IgD-negative memory B cell (primary cell): Measurements from ENCODE around the gene GALNT2. TPM values are rescaled to one million over a fixed set of nuclear protein-coding genes. Genes with fewer than 3 reads are reported as not detected.

ENCODE experiments used
- H3K27ac Mint-ChIP-seq, 3 donors: one replicate each; pipeline ENCODE4 v1.8.0; 2020 to 2022; ENCODE audit warnings: mild to moderate bottlenecking in 3 of 3, mixed read lengths in 3 of 3, moderate library complexity in 1 of 3
- H3K27me3 Mint-ChIP-seq: one replicate; pipeline ENCODE4 v1.8.0; 2021; ENCODE audit warnings: mixed read lengths
- H3K36me3 Mint-ChIP-seq: one replicate; pipeline ENCODE4 v1.8.0; 2020; ENCODE audit warnings: mild to moderate bottlenecking, mixed read lengths
- H3K4me1 Mint-ChIP-seq, 3 donors: one replicate each; pipeline ENCODE4 v1.8.0; 2020 to 2022; ENCODE audit warnings: mixed read lengths in 3 of 3, mild to moderate bottlenecking in 1 of 3
- H3K4me3 Mint-ChIP-seq, 4 donors: one replicate each; pipeline ENCODE4 v1.8.0; 2020 to 2022; ENCODE audit warnings: mild to moderate bottlenecking in 4 of 4, mixed read lengths in 4 of 4, moderate library complexity in 3 of 4
- H3K9me3 Mint-ChIP-seq, 3 donors: one replicate each; pipeline ENCODE4 v1.8.0; 2020 to 2021; ENCODE audit warnings: mixed read lengths in 3 of 3, mild to moderate bottlenecking in 1 of 3
- polyA plus RNA-seq: library from polyadenylated mRNA; unstranded; fragments of 300-500 nt; fragmentation: Illumina TruSeq; gene quantifications from one replicate; pipeline ENCODE4 v1.2.3, GENCODE V29; 2021

Gene GALNT2
- polyA plus RNA-seq, 1 donor from 2014 or later: 15.8 TPM

DNA sequence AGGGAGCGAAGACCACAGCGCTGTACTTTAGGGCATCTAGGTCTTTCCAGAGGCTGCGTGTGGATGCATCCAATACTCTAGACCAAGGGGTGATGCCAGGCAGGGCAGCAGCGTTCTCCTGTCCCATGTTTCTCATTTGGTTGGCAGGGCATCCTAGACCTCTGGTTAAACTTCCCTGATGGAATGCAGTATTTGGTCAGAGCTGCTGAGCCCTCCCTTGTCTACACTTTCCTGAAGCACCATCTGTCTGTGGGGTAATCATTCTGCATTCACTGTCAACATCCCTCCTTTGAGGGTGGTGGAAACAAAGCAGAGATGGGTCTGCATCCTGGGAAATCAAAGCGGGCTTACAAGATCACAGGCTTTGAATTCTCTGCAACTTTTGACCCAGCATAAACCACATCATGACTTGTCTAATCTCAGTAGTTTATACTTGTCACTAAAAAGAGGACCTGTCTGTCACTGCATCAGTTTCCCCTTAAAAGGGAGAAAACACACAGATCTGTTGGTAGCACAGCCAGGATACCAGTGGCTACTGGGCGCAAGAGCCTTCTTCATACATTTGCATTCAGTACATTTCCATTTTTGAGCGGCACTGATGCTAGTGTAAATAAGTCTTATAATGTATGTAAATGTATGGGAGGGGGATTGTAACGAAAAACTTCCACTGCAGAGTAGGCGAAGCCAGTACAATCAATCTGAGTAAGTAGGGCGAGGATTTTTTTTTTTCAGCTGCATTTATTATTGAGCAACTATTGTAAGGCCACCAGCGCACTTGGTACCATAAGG lies 106.3 kb downstream of the GALNT2 start:
- Mint-ChIP-seq H3K27ac (no peak overlapping the region), H3K36me3 (peaks cover 3% of the 10 kb centered on the region), H3K27me3 (no peaks in the 10 kb centered on the region), H3K4me3 (no peak overlapping the region), H3K9me3 (no peaks in the 10 kb centered on the region), H3K4me1 (peaks cover 17 to 31% (median 28%) of the 10 kb centered on the region in 3 donors)

DNA sequence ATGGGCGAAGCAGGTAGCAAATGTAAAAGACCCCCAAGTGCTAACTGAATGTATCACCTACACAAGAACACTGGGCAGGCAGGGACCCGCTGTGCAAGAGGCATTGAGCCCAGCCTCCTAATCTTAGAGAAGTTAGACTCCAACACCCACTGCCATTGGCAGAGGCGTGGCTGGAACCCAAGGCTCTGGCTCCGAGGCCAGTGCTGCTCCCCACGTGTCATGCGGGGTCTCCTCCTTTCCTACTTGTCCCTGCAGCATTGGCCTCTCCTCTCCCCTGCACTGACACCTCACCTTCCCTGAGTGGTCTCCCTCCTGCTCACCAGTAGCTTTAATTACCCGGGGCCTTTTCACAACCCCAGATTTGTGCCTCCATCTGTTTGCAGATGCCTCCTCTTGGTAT lies 107.0 kb downstream of the GALNT2 start:
- Mint-ChIP-seq H3K36me3 (peaks cover 3% of the 10 kb centered on the region), H3K4me1 (peaks cover 14 to 27% (median 25%) of the 10 kb centered on the region in 3 donors), H3K4me3 (no peak overlapping the region), H3K27me3 (no peaks in the 10 kb centered on the region), H3K27ac (no peak overlapping the region), H3K9me3 (no peaks in the 10 kb centered on the region)

DNA sequence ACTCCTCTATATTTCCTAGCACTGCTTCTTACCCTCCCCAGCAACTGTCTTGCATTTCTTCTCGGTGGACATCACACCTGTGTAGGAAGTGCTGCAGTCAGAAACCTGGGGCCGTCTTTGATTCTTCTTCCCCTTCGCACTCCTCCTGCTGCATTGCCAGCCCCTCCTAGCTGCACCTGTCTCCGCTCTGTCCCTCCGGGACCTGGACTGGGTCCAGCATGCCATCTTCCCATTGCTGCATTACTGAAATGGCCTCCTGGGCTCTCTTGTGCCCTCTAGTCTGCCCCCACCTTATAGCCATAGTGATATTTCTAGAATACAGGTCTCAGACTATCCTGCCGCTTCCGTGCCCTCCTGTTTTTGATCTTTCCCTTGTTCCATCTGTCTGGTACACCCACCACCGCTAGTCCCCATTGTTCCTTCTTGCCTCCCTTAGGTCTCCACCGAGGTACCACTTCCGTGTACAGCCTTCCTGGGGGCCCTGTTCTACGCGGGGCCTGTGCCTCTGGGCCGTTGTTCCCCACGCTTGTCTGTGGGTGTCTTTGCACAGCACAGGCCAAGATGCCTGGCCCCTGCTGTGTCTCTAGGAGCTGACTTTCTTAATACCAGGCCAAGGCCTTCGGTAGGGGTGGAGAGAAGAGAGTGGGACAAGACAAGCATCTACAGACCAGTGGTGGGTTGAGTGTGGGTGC lies 107.6 kb downstream of the GALNT2 start:
- Mint-ChIP-seq H3K9me3 (no peaks in the 10 kb centered on the region), H3K4me3 (peak overlapping the region in 1 of 4 donors; percentile 15), H3K27ac (no peak overlapping the region), H3K36me3 (peaks cover 9% of the 10 kb centered on the region), H3K4me1 (peaks cover 9 to 21% (median 19%) of the 10 kb centered on the region in 3 donors), H3K27me3 (no peaks in the 10 kb centered on the region)

DNA sequence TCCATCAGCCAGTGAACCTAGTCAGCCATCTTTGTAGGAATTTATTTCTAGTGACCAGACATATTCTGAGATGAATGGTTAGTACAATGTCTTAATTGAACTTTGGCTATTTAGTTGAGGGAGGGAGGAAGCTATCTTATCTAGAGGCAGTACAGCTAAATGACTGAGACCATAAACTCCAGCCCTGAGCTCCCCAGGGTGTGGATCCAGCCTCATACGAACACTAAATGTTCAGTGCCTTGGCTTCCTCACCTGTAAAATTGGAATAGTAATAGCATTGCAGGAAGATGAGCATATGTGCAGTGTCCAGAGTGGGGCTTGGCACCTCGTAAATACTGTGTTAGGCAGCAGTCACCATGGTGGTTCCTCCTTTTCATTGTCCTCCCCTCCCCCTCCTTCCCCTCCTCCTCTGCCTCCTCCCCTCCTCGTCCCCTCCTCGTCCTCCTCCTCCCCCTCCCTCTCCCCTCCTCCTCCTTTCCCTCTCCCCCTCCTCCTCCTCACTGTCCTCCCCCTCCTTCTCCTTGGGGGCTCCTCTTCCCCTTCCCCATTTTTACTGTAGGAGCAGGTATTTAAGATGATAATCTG lies 108.2 kb downstream of the GALNT2 start:
- H3K27ac Mint-ChIP-seq: no peak overlapping the region
- no peak overlapping the region for H3K4me3 Mint-ChIP-seq
- peaks cover 11% of the 10 kb centered on the region for H3K36me3 Mint-ChIP-seq
- H3K9me3 Mint-ChIP-seq: no peaks in the 10 kb centered on the region
- H3K4me1 Mint-ChIP-seq: peaks cover 3 to 15% (median 13%) of the 10 kb centered on the region in 3 donors
- no peaks in the 10 kb centered on the region for H3K27me3 Mint-ChIP-seq

DNA sequence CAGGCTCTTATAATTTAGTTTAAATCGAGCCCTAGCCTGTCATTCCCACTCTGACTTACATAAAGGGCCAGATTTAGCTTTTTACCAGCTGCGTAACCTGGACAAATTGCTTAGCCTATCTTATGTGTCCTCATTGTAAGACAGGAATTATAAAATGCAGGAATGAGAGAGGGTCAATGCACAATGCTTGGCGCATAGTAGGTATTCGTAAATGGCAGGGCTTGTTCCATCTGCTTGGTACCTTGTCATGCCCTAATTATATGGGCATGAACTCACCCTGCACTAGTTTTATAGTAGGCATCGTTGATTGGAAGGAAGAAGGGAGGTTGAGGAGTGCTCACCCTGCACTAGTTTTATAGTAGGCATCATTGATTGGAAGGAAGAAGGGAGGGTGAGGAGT lies 108.8 kb downstream of the GALNT2 start:
- Mint-ChIP-seq H3K27me3 (no peaks in the 10 kb centered on the region), H3K4me1 (peaks cover 1 to 10% (median 8%) of the 10 kb centered on the region in 3 donors), H3K4me3 (peak overlapping the region in 1 of 4 donors; percentile 1), H3K36me3 (peaks cover 11% of the 10 kb centered on the region), H3K9me3 (no peaks in the 10 kb centered on the region), H3K27ac (no peak overlapping the region)

DNA sequence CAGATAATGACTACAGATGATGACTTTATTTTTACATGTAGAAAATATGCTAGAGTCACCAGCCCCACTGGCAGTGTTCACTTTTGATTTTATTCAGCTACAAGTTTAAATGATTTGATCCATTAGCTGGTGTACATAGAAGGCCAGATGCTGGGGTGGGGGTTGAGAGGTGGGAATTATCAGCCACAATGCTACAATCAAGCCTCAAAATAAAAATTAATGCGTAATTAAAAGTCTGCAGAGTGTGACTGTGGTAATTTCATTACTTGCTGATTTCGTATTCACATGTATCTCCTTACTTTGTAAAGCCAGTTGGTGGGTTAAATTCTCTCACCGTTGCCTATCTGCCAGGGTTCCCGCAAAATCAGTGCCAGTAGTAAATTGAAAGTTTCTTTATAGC lies 109.3 kb downstream of the GALNT2 start:
- H3K36me3 Mint-ChIP-seq: peaks cover 11% of the 10 kb centered on the region
- no peak overlapping the region for H3K4me3 Mint-ChIP-seq
- no peak overlapping the region for H3K27ac Mint-ChIP-seq
- H3K9me3 Mint-ChIP-seq: no peaks in the 10 kb centered on the region
- H3K4me1 Mint-ChIP-seq: peaks cover 1 to 10% (median 8%) of the 10 kb centered on the region in 3 donors
- H3K27me3 Mint-ChIP-seq: no peaks in the 10 kb centered on the region

DNA sequence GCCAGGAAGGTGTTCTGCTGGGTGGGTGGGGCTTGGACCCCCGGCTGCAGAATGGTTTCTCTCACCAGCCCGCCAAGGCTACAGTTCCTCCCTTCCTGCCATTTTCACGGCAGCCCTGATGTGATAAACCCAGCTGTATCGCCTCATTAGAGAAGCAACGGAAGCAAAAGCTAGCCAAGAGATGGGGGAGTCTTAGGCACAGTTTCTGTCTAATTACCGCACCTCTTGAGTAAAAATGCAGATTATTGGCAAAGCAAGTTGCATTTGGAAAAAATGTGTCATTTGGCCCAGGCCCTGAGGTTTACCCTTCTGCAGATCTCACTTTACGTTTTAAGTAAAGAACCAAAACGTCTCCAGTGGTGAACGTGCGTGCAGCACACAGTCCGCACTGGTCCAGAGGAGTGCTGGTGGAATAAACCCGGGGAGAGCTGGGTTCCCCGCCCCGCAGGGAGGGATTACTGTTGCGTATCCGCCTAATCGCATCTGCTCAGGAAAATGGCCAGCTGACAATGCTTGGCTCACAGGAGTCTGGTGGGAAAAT lies 109.9 kb downstream of the GALNT2 start:
- Mint-ChIP-seq H3K4me3 (peak overlapping the region in 1 of 4 donors; percentile 76), H3K9me3 (no peaks in the 10 kb centered on the region), H3K27me3 (no peaks in the 10 kb centered on the region), H3K27ac (no peak overlapping the region), H3K4me1 (peaks cover 1 to 10% (median 10%) of the 10 kb centered on the region in 3 donors), H3K36me3 (peaks cover 11% of the 10 kb centered on the region)

DNA sequence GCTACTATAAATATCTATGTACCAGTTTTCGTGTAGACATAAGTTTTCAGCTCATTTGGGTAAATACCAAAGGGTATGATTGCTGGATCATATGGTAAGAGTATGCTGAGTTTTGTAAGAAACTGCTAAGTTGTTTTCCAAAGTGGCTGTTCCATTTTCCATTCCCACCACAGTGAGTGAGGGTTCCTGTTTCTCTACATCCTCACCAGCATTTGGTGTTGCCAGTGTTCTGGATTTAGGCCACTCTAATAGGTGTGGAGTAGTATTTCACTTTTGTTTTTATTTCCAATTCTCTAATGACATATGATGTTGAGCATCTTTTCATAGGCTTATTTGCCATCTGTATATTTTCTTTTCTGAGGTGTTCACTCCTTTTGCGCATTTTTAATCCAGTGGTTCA lies 112.2 kb downstream of the GALNT2 start:
- peaks cover 1 to 12% (median 4%) of the 10 kb centered on the region in 3 donors for H3K4me1 Mint-ChIP-seq
- peaks cover 8% of the 10 kb centered on the region for H3K36me3 Mint-ChIP-seq
- H3K9me3 Mint-ChIP-seq: peaks cover 0 to 1% (median 0%) of the 10 kb centered on the region in 3 donors
- H3K27me3 Mint-ChIP-seq: no peaks in the 10 kb centered on the region
- no peak overlapping the region for H3K27ac Mint-ChIP-seq
- H3K4me3 Mint-ChIP-seq: no peak overlapping the region

DNA sequence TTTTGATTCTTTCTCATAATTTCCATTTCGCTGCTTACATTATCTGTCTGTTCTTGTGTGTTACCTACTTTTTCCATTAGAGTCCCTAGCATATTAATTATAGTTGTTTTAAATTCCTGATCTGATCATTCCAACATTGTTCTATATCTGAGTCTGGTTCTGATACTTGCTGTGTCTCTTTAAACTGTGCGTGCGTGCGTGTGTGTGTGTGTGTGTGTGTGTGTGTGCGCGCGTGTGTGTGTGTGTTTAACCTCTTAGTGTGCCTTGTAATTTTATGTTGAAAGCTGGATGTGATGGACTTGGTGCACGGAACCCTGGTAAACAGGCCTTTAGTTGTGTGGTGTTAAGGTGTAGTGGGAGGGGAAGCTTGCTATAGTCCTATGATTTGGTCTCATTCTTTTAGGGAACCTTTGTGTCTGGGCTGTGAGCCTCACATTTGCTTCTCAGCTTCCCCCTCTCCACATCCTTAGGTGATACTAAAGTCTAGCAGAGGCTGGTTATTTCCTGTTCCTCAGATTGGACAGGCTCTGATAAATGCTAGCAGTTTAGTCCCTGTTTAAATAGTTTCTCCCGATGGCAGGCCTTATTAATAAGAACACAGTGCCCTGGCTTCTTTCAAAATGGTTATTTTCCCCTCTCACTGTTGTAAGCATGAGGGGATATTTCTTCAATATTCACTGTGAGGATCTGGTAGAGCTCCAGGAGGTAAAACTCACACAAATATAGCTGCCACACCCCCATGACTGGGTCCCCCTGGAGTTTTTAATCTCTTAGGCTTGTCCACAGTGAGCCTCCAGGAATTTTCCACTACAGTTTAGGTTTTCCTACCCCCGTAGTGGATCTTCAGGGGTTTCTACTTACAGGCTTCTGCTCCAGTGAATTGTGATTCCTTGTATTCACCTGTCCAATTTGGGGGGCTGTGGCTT lies 118.3 kb downstream of the GALNT2 start:
- Mint-ChIP-seq H3K9me3 (peaks cover 2 to 4% (median 3%) of the 10 kb centered on the region in 3 donors), H3K4me1 (peaks cover 3 to 20% (median 14%) of the 10 kb centered on the region in 3 donors), H3K27me3 (no peaks in the 10 kb centered on the region), H3K36me3 (peaks cover 12% of the 10 kb centered on the region), H3K4me3 (no peak overlapping the region), H3K27ac (peak overlapping the region in 1 of 3 donors; percentile 44)

DNA sequence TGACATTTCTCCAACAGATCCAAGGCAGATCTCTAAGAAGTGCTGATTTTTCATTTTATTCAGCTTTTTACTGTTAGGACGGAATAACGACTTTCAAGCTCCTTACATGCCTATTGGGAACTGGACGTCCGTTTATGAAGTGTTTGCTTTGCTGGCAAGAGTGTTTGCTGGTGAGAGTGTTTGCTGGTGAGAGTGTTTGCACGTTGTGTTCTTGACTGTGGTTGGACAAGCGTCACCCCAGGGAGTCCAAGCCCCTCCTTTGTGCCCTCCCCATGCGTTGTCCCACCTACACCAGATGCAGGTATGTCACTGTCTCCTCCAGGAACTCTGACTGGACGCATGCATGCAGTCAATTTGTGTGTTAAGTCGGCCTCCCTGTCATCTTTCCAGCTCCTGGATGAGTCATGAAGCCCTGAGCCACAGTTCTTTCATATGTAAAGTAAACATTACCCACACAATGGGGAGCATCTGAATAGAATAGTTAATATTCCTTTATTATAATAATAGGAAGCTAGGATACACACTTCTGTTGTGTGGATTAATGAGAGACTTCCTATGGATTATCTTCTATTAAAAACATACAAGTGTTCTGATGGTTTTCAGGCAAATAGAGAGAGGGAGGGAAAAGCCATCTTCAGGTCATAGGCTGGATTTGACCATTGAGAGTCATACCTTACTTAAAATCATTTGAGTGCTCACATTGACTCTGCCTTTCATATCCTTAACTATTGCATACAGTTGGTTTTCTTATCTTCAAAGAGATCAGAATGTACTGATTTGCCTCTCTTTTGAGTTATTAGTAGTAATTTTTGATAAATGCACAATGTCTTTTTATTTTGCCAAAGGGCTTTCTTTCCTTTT lies 119.2 kb downstream of the GALNT2 start:
- Mint-ChIP-seq H3K4me1 (peaks cover 3 to 25% (median 19%) of the 10 kb centered on the region in 3 donors), H3K27ac (peak overlapping the region in 1 of 3 donors; percentile 44), H3K9me3 (peaks cover 2 to 4% (median 3%) of the 10 kb centered on the region in 3 donors), H3K4me3 (no peak overlapping the region), H3K27me3 (no peaks in the 10 kb centered on the region), H3K36me3 (peaks cover 12% of the 10 kb centered on the region)

DNA sequence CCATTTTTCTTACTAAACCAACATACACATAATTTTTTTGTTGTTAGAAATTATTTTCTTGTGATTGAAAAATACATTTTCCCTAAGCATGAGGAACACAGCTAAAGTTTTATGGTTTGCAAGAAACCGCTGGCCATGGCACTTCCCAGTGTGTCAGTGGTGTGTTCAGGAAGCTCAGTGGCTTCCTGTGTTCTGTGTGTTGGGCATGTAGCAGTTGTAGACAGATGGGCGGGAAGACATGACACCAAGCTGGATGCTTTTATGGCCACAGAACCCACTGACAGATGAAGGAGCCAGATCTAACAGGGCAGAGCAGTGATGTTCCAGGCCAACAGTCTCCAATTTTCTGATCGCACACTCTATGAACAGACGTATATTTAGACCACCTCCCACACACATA lies 119.8 kb downstream of the GALNT2 start:
- Mint-ChIP-seq H3K4me1 (peaks cover 3 to 26% (median 18%) of the 10 kb centered on the region in 3 donors), H3K27me3 (no peaks in the 10 kb centered on the region), H3K4me3 (no peak overlapping the region), H3K27ac (no peak overlapping the region), H3K9me3 (peaks cover 2 to 4% (median 3%) of the 10 kb centered on the region in 3 donors), H3K36me3 (peaks cover 12% of the 10 kb centered on the region)

DNA sequence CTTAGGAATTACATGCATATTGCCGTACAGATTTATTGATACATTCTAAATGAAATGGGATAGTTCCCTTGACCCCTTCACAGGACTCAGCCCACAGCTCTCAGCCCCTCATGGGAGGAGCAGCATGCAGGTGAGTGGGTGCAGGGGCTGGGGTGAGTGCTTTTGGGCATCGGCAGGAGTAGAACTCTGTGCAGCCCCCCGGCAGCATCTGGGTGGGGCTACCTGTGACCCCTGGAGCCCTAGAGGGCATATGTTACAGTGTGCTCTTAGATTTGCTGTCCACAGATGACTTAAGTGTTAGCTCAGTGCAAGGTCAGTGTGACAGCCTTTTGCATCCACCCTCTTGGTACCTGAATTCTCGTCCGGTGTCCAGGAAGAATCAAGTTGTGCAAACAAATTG lies 120.3 kb downstream of the GALNT2 start:
- H3K27me3 Mint-ChIP-seq: no peaks in the 10 kb centered on the region
- no peak overlapping the region for H3K27ac Mint-ChIP-seq
- H3K4me1 Mint-ChIP-seq: peaks cover 3 to 28% (median 20%) of the 10 kb centered on the region in 3 donors
- H3K4me3 Mint-ChIP-seq: no peak overlapping the region
- H3K9me3 Mint-ChIP-seq: peaks cover 2 to 4% (median 3%) of the 10 kb centered on the region in 3 donors
- peaks cover 12% of the 10 kb centered on the region for H3K36me3 Mint-ChIP-seq

DNA sequence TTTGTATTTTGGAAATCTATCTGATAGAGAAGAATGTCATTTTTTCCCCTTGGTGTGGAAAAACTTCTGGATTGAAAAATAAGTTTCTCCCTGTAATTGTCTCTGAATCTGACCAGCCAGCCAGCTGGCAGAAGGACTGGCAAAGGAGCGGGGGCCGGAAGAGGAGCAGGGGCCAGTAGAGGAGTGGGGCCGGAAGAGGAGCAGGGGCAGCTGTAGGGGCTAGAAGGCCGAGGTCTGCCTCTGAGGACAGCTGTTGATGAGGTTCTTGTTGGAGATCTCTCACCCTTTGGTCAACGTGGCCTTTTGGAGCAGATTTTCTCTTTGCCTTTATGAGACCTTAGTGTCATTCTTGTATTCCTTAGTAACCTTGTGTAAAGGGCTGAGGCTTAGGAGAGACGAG lies 121.8 kb downstream of the GALNT2 start:
- Mint-ChIP-seq H3K27me3 (no peaks in the 10 kb centered on the region), H3K9me3 (peaks cover 2 to 4% (median 3%) of the 10 kb centered on the region in 3 donors), H3K4me3 (no peak overlapping the region), H3K36me3 (peaks cover 12% of the 10 kb centered on the region), H3K27ac (no peak overlapping the region), H3K4me1 (peaks cover 3 to 30% (median 19%) of the 10 kb centered on the region in 3 donors)
